NCI-H1436 treated with DMSO at 0.1 percent for 48 hours (cell line): ENCODE data around the gene CACNA1G.
A peak's percentile ranks its signal among the peaks of the same experiment; 100 is the strongest.

Experiments
- DNase-seq: peaks from one replicate; lab custom pipeline; 2025; lab: John Stamatoyannopoulos, UW

The CACNA1G gene

GRCh38 chr17:50568659-50569058, 8.1 kb downstream of the CACNA1G start:
- DNase-seq: no peak

- no peak for DNase-seq
These were observed 9.1 kb downstream of the CACNA1G start for GRCh38 chr17:50569592-50569991.

- no peak for DNase-seq
These were observed 9.5 kb downstream of the CACNA1G start for GRCh38 chr17:50570032-50570431.

- peak; percentile 92 for DNase-seq
These were observed 10.0 kb downstream of the CACNA1G start for GRCh38 chr17:50570528-50570927.

GRCh38 chr17:50571681-50572080, 11.2 kb downstream of the CACNA1G start:
- no peak for DNase-seq

GRCh38 chr17:50572541-50572940, 12.0 kb downstream of the CACNA1G start:
- no peak for DNase-seq

GRCh38 chr17:50573866-50574611, 13.5 kb downstream of the CACNA1G start:
- DNase-seq: no peak

- DNase-seq: peak; percentile 23
These were observed 15.2 kb downstream of the CACNA1G start for GRCh38 chr17:50575581-50576210.

GRCh38 chr17:50576864-50577263, 16.3 kb downstream of the CACNA1G start:
- no peak for DNase-seq

GRCh38 chr17:50577451-50577954, 17.0 kb downstream of the CACNA1G start:
- DNase-seq: no peak

- DNase-seq: no peak
These were observed 17.7 kb downstream of the CACNA1G start for GRCh38 chr17:50578173-50578572.

- no peak for DNase-seq
These were observed 18.9 kb downstream of the CACNA1G start for GRCh38 chr17:50579399-50579798.

- no peak for DNase-seq
These were observed 20.1 kb downstream of the CACNA1G start for GRCh38 chr17:50580646-50581045.

GRCh38 chr17:50581316-50581715, 20.8 kb downstream of the CACNA1G start:
- DNase-seq: no peak

GRCh38 chr17:50582741-50583140, 22.2 kb downstream of the CACNA1G start:
- no peak for DNase-seq

GRCh38 chr17:50583641-50584040, 23.1 kb downstream of the CACNA1G start:
- DNase-seq: no peak

GRCh38 chr17:50584116-50584515, 23.6 kb downstream of the CACNA1G start:
- DNase-seq: no peak

- DNase-seq: no peak
These were observed 24.2 kb downstream of the CACNA1G start for GRCh38 chr17:50584749-50585148.

- no peak for DNase-seq
These were observed 24.8 kb downstream of the CACNA1G start for GRCh38 chr17:50585346-50585745.

- no peak for DNase-seq
These were observed 25.4 kb downstream of the CACNA1G start for GRCh38 chr17:50585891-50586290.

GRCh38 chr17:50586421-50587247, 26.1 kb downstream of the CACNA1G start:
- peak; percentile 69 for DNase-seq

- DNase-seq: no peak
These were observed 27.1 kb downstream of the CACNA1G start for GRCh38 chr17:50587571-50587970.
